Gastrocnemius medialis (tissue), 4 donors: ENCODE results near the gene EFCAB6. TPM values are rescaled to one million over a fixed set of nuclear protein-coding genes. Genes with fewer than 3 reads are reported as not detected.

Experiments
- ATAC-seq, 2 donors: fragments of 150-250 bp; one replicate each; pipeline ENCODE4 v1.9.1; 2016
- DNase-seq, 2 donors: peaks; one replicate each; pipeline ENCODE4 v3.0.0-alpha.2; 2019
- H3K27ac ChIP-seq, 4 donors: fragments of 200-600 bp; sonication (generic); 1 replicate in 1 of 4; 2 replicates in 3 of 4; pipeline ENCODE4 v1.5.1; 2016 to 2018; ENCODE audit warnings: mild to moderate bottlenecking in 2 of 4, moderate library complexity in 1 of 4
- H3K27me3 ChIP-seq, 3 donors: fragments of 200-600 bp; sonication (generic) in 2 of 3; 1 replicate in 1 of 3; 2 replicates in 2 of 3; pipeline versions ENCODE4 v1.5.1 to v1.6.0; 2016 to 2019; ENCODE audit warnings: mild to moderate bottlenecking in 1 of 3, moderate library complexity in 1 of 3
- H3K36me3 ChIP-seq, 2 donors: fragments of 200-600 bp; sonication (generic) in 1 of 2; one replicate each; pipeline ENCODE4 v1.5.1; 2017 to 2018
- H3K4me1 ChIP-seq, 2 donors: fragments of 200-600 bp; sonication (generic) in 1 of 2; one replicate each; pipeline ENCODE4 v1.5.1; 2016 to 2017; ENCODE audit warnings: mild to moderate bottlenecking in 2 of 2
- H3K4me3 ChIP-seq, 4 donors: fragments of 200-600 bp; sonication (generic) in 3 of 4; 1 replicate in 1 of 4; 2 replicates in 3 of 4; pipeline ENCODE4 v1.5.1; 2016 to 2019; ENCODE audit warnings: mild to moderate bottlenecking in 2 of 4
- H3K9me3 ChIP-seq, 3 donors: fragments of 200-600 bp; sonication (generic) in 2 of 3; 1 replicate in 1 of 3; 2 replicates in 2 of 3; pipeline ENCODE4 v1.5.1; 2016 to 2019
- CTCF ChIP-seq, 5 experiments: fragments of 450-650 bp in 3 of 5; fragments of 200-600 bp in 2 of 5; sonication (generic) in 2 of 5; IDR thresholded peaks in 4 of 5; conservative IDR thresholded peaks in 1 of 5; 1 replicate in 4 of 5; 2 replicates in 1 of 5; pipeline ENCODE4 v1.5.1; 2016 to 2019; ENCODE audit warnings: antibody characterized with exemption in 5 of 5, mild to moderate bottlenecking in 3 of 5, moderate library complexity in 3 of 5
- POLR2A ChIP-seq, 2 donors: fragments of 450-650 bp; IDR thresholded peaks; one replicate each; pipeline ENCODE4 v1.6.1; 2017; ENCODE audit warnings: antibody characterized with exemption in 2 of 2, mild to moderate bottlenecking in 2 of 2, moderate library complexity in 2 of 2
- in situ Hi-C, 4 donors: fragments of 200-750 bp; cut with MboI; loops; one replicate each; pipeline versions ENCODE4 v1.15.0 to v1.8.0; 2017; ENCODE audit warnings: low sequenced_read_pairs in 4 of 4
- intact Hi-C: fragments of 100-400 bp; cut with DNase I; formaldehyde crosslinking; loops from one replicate; pipeline ENCODE4 v1.15.1; 2023; ENCODE audit warnings: low total_unique reads
- total RNA-seq, 4 donors: library from RNA; depleted of rRNA; stranded (reverse); fragments of >200 nt; gene quantifications; one replicate each; pipeline versions ENCODE4 v1.1.0 to v1.2.3, GENCODE V29; 2016

EFCAB6 gene
- total RNA-seq, 4 donors from 2014 or later: 0.07 to 4.4 (median 0.28) TPM

- TF ChIP-seq CTCF (IDR thresholded peaks at IDR 0.05 in 4 of 5, conservative IDR thresholded peaks at IDR 0.05 in 1 of 5) (no peak), POLR2A (IDR thresholded peaks at IDR 0.05) (no peak)
- in situ Hi-C loops: no loop called here
Measured at GRCh38 chr22:43704051-43704450, 108.1 kb downstream of the EFCAB6 start.

DNA sequence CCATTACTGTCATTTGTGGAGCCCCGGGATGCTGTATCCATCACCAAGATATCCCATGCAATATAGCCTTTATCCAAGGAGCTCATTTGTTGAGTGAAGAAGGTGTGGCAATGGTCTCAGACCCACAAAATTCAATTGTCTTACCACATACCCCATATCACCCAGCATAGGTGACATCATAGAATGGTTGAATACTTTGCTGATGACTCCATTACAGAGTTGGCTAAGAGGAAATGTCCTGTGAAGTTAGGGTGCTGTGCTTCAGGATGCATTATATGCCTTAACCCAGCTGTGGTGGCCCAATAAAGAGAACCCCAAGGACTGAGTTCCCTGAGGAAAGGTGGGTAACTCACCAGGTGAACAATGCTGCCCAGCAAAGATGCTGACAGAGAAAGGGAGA, 113.7 kb downstream of the EFCAB6 start:
- Histone ChIP-seq H3K27ac (no peak overlapping the region), H3K9me3 (peaks cover 0 to 4% (median 0%) of the 10 kb centered on the region in 3 donors), H3K4me1 (no peaks in the 10 kb centered on the region), H3K4me3 (no peak overlapping the region), H3K27me3 (no peaks in the 10 kb centered on the region), H3K36me3 (no peaks in the 10 kb centered on the region)
- DNase-seq: no peak
- TF ChIP-seq POLR2A (IDR thresholded peaks at IDR 0.05) (no peak), CTCF (IDR thresholded peaks at IDR 0.05 in 4 of 5, conservative IDR thresholded peaks at IDR 0.05 in 1 of 5) (no peak)
- in situ Hi-C loops: no loop called here
- no peak for ATAC-seq
- intact Hi-C loops: no loop called here

More at GRCh38 chr22:43704051-43704450, 108.1 kb downstream of the EFCAB6 start:
- no peak overlapping the region for H3K4me3 ChIP-seq
- peaks cover 0 to 6% (median 0%) of the 10 kb centered on the region in 3 donors for H3K9me3 ChIP-seq
- no peaks in the 10 kb centered on the region for H3K27me3 ChIP-seq
- ATAC-seq: no peak
- H3K4me1 ChIP-seq: no peaks in the 10 kb centered on the region
- no peaks in the 10 kb centered on the region for H3K36me3 ChIP-seq
- H3K27ac ChIP-seq: no peak overlapping the region
- intact Hi-C loops: no loop called here
- DNase-seq: no peak

GRCh38 chr22:43697894-43698293, 114.2 kb downstream of the EFCAB6 start:
- intact Hi-C loops: no loop called here
- Histone ChIP-seq H3K9me3 (no peaks in the 10 kb centered on the region), H3K4me1 (no peaks in the 10 kb centered on the region), H3K4me3 (no peak overlapping the region), H3K27me3 (no peaks in the 10 kb centered on the region), H3K36me3 (no peaks in the 10 kb centered on the region), H3K27ac (no peak overlapping the region)
- no peak for DNase-seq
- no peak for ATAC-seq
- no peak for TF ChIP-seq CTCF (IDR thresholded peaks at IDR 0.05 in 4 of 5, conservative IDR thresholded peaks at IDR 0.05 in 1 of 5)
- TF ChIP-seq POLR2A (IDR thresholded peaks at IDR 0.05): no peak
- in situ Hi-C loops: no loop called here

- no peak for DNase-seq
- intact Hi-C loops (no loop called here), in situ Hi-C loops (no loop called here)
- no peak overlapping the region for H3K4me3 ChIP-seq
- ATAC-seq: no peak
- no peak overlapping the region for H3K27ac ChIP-seq
- H3K27me3 ChIP-seq: no peaks in the 10 kb centered on the region
- no peaks in the 10 kb centered on the region for H3K4me1 ChIP-seq
- TF ChIP-seq POLR2A (IDR thresholded peaks at IDR 0.05): no peak
- TF ChIP-seq CTCF (IDR thresholded peaks at IDR 0.05 in 4 of 5, conservative IDR thresholded peaks at IDR 0.05 in 1 of 5): no peak
- H3K9me3 ChIP-seq: no peaks in the 10 kb centered on the region
- no peaks in the 10 kb centered on the region for H3K36me3 ChIP-seq
Measured at GRCh38 chr22:43693249-43693648, 118.9 kb downstream of the EFCAB6 start.

GRCh38 chr22:43689356-43689755, 122.7 kb downstream of the EFCAB6 start:
- H3K27ac ChIP-seq: no peak overlapping the region
- no peak for ATAC-seq
- no peaks in the 10 kb centered on the region for H3K27me3 ChIP-seq
- no peak for DNase-seq
- H3K4me3 ChIP-seq: no peak overlapping the region
- H3K9me3 ChIP-seq: no peaks in the 10 kb centered on the region
- H3K36me3 ChIP-seq: no peaks in the 10 kb centered on the region
- in situ Hi-C loops (no loop called here), intact Hi-C loops (no loop called here)
- H3K4me1 ChIP-seq: no peaks in the 10 kb centered on the region
- TF ChIP-seq CTCF (IDR thresholded peaks at IDR 0.05 in 4 of 5, conservative IDR thresholded peaks at IDR 0.05 in 1 of 5) (no peak), POLR2A (IDR thresholded peaks at IDR 0.05) (no peak)
